HFFc6 (cell line): ENCODE measurements around the gene PDE4A. TPM values are rescaled to one million over a fixed set of nuclear protein-coding genes. Genes with fewer than 3 reads are reported as not detected.

Source experiments
- DNase-seq: peaks from one replicate; pipeline ENCODE4 v3.0.0-alpha.2; 2018
- H3K27ac Mint-ChIP-seq: 2 replicates; pipeline ENCODE4 v1.8.0; 2020; ENCODE audit warnings: mild to moderate bottlenecking, mixed read lengths
- H3K27me3 Mint-ChIP-seq: 2 replicates; pipeline ENCODE4 v1.8.0; 2021; ENCODE audit warnings: mild to moderate bottlenecking, moderate library complexity, mixed read lengths; ENCODE audit not compliant: insufficient read depth
- H3K36me3 Mint-ChIP-seq: 2 replicates; pipeline ENCODE4 v1.8.0; 2021; ENCODE audit warnings: low read depth, mixed read lengths
- H3K4me1 Mint-ChIP-seq: 2 replicates; pipeline ENCODE4 v1.8.0; 2020; ENCODE audit warnings: low read depth, mixed read lengths
- H3K4me3 Mint-ChIP-seq: 2 replicates; pipeline ENCODE4 v1.8.0; 2020; ENCODE audit warnings: mild to moderate bottlenecking, moderate library complexity, mixed read lengths
- H3K9me3 Mint-ChIP-seq: 2 replicates; pipeline ENCODE4 v1.8.0; 2020; ENCODE audit warnings: mild to moderate bottlenecking, mixed read lengths
- total RNA-seq, 6 experiments: library from RNA; stranded (reverse); fragmentation: NEBNext Ultra II Directional; extraction: Animal tissue kit (Norgen Biotek cat#: 25700); gene quantifications; 2 replicates in 1 of 6; 3 replicates in 5 of 6; pipeline ENCODE4 v1.2.3, GENCODE V29; 2021
- TF ChIP-seq, protein P1 (sequence below): fragments of 200-600 bp; sonication (generic); IDR thresholded peaks from 2 replicates; pipeline ENCODE4 v1.5.0; 2021; ENCODE audit warnings: antibody characterized with exemption, mild to moderate bottlenecking

PDE4A gene
- total RNA-seq, 6 experiments from 2014 or later = 10.1 to 18.9 (median 10.8) TPM

DNA sequence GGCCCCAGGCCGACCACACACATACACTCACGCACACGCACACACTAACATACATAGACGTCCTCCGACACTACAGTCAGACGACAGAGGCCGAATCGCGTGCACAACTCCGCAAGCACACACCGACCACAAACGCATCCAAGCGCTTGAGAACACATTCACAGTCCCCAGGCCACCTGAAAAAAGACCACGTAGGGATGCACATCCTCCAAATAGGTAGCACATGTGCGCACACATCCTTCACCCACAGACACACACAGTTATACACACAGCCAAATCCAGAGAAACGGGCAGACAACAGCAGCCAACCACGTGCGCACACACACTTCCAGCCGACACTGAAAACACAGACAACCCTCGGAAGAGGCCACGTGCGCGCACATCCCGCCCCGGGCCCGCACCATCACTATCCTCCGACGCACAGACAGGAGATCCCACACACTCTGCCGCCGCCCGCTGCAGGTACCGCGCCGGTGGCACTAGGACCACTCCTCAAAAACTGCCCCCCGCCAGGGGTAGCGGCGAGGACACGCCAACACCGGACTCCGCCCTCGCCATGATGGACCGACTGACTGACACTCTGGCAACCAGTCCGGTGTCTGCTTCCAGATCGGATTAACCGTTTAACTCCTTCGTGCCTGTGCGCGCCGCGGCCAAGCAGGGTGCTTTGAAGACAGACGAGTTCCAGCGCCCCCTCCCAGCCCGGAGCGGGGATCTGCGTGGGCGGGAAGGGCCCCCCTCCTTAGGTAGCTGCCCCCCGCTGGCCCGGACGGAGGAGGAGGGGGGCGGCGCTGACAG lies 493 bp upstream of the PDE4A start:
- Mint-ChIP-seq H3K36me3 (no peaks in the 10 kb centered on the region), H3K4me3 (peak overlapping the region; percentile 85), H3K27ac (peak overlapping the region; percentile 65), H3K4me1 (peaks cover 47% of the 10 kb centered on the region), H3K27me3 (peaks cover 9% of the 10 kb centered on the region), H3K9me3 (no peaks in the 10 kb centered on the region)
- TF ChIP-seq, protein P1, sequence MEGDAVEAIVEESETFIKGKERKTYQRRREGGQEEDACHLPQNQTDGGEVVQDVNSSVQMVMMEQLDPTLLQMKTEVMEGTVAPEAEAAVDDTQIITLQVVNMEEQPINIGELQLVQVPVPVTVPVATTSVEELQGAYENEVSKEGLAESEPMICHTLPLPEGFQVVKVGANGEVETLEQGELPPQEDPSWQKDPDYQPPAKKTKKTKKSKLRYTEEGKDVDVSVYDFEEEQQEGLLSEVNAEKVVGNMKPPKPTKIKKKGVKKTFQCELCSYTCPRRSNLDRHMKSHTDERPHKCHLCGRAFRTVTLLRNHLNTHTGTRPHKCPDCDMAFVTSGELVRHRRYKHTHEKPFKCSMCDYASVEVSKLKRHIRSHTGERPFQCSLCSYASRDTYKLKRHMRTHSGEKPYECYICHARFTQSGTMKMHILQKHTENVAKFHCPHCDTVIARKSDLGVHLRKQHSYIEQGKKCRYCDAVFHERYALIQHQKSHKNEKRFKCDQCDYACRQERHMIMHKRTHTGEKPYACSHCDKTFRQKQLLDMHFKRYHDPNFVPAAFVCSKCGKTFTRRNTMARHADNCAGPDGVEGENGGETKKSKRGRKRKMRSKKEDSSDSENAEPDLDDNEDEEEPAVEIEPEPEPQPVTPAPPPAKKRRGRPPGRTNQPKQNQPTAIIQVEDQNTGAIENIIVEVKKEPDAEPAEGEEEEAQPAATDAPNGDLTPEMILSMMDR = no peak
- peak; percentile 66 for DNase-seq

DNA sequence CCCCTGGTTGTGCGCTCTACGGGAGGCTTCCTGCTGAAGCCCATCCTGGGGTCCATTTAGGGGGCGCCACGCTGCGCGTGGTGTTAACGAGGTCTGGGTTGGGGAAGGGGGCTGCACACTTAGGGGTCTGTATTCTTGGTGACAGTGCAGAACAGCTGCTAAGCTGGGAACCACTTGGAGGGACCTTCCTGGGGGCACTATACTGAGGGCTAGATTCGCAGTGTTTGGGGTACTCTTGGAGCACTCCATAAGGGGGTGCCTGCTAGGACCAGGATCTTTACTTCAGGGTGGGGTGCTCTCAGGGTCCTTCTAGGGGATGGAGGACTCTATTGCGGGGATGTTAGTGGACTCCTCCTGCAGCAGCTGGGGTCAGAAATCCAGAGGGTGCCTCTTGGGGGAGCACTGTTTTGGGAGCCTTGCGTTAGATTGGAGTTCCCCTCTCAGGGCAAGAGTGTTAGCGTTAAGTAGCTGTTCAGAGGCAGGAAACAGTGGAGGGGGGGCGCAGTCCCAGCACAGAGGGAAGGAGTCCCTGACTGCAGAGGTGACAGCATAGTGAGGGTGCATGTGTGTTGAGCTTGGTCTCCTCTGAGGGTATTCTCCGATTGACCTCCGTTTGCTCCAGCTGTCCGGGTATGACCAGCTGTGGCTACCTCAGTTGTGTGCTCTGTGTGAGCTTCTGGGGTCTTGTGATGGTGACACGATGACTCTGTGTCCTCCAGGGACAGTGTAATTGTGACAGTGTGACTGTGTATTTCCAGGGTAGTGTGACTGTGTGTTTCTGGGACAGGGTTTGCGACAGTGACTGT lies 1.1 kb downstream of the PDE4A start:
- Mint-ChIP-seq H3K27ac (no peak overlapping the region), H3K36me3 (no peaks in the 10 kb centered on the region), H3K4me1 (peaks cover 48% of the 10 kb centered on the region), H3K9me3 (no peaks in the 10 kb centered on the region), H3K4me3 (peak overlapping the region; percentile 64), H3K27me3 (peaks cover 10% of the 10 kb centered on the region)
- TF ChIP-seq, protein P1 = peak; percentile 41
- DNase-seq = no peak

DNA sequence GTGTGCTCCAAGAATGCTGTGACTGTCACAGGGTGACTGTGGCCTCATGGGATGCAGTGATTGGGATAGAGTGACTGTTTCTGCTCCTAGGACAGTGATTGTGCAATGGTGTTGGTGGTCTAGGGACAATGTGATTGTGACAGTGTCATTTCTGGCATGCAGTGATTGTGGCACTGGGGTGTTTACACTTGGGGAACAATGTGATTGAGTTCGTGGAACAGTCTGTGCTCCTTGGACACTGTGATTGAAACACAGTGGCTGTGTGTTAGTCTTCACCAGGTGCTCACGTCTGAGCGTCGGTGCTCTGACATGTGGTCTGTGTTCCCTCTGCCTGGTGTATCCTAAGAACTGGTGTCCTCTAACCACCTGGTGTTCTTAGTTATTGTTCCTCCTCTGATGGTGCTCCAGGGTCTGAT lies 1.7 kb downstream of the PDE4A start:
- H3K4me3 Mint-ChIP-seq = peak overlapping the region; percentile 4; the same call in 1 of the 2 replicates
- peaks cover 48% of the 10 kb centered on the region for H3K4me1 Mint-ChIP-seq
- H3K36me3 Mint-ChIP-seq = no peaks in the 10 kb centered on the region
- TF ChIP-seq, protein P1 = no peak
- DNase-seq = no peak
- peaks cover 7% of the 10 kb centered on the region for H3K27me3 Mint-ChIP-seq
- no peak overlapping the region for H3K27ac Mint-ChIP-seq
- H3K9me3 Mint-ChIP-seq = no peaks in the 10 kb centered on the region

DNA sequence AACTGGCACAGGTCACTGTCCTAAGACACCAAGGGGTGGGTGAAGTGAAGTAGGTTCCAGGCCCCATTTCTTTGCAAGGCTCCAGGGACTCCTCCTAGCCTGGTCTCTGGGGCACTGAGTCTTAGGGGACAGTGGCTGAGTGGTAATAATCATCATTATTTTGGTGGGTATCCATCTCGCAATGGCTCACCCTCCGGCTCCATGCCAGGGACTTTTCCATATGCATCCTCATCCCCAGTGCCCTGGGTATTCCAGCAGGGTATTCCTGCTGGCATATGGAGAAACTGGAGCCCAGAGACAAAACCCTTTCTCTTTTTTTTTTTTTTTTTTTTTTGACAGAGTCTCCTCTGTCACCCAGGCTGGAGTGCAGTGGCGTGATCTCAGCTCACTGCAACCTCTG lies 2.5 kb downstream of the PDE4A start:
- Mint-ChIP-seq H3K9me3 (no peaks in the 10 kb centered on the region), H3K4me3 (no peak overlapping the region), H3K27me3 (peaks cover 9% of the 10 kb centered on the region), H3K27ac (no peak overlapping the region), H3K4me1 (peaks cover 46% of the 10 kb centered on the region), H3K36me3 (no peaks in the 10 kb centered on the region)
- no peak for DNase-seq
- TF ChIP-seq, protein P1 = no peak

DNA sequence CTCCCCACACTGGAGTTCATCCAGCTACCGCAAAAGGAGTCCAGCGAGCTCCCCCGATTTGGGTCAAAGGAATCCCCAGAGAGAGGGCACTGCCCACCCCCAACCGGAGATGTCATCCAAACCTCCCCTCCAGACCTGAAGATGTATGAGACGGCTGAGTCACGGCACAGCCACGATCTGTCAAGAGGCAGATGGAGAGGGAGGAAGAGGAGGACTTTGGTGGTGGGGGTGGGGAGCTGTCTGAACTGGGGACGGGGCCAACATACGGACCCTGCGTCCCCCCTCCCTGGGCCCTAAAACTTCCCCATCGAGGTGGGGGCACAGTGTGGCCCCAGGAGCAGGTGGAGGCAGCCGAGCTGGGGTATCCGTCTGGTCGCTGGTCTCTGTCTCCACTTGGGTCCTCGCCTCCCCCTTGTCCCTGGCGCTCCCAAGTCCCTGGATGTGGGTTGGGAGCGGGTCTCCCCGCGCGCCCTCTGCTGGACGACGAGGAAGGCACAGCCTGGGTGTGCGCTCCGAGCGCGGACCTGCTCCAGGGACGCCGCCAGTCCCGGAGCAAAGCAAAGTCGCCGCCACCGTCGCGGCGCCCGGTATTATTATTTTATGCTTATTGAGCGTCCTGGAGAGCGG lies 3.8 kb downstream of the PDE4A start:
- peak; percentile 57 for DNase-seq
- Mint-ChIP-seq H3K27ac (no peak overlapping the region), H3K4me1 (peaks cover 48% of the 10 kb centered on the region), H3K36me3 (no peaks in the 10 kb centered on the region), H3K9me3 (no peaks in the 10 kb centered on the region), H3K4me3 (peak overlapping the region; percentile 71), H3K27me3 (peaks cover 10% of the 10 kb centered on the region)
- TF ChIP-seq, protein P1 = peak; percentile 96
